Activated gamma-delta T cell (primary cell): ENCODE measurements around the gene MTCL1.

Source experiments
- DNase-seq: peaks from one replicate; lab custom pipeline; 2025; lab: John Stamatoyannopoulos, UW

Gene MTCL1

GRCh38 chr18:8713691-8714090, 8.3 kb downstream of the MTCL1 start:
- no peak for DNase-seq

DNA sequence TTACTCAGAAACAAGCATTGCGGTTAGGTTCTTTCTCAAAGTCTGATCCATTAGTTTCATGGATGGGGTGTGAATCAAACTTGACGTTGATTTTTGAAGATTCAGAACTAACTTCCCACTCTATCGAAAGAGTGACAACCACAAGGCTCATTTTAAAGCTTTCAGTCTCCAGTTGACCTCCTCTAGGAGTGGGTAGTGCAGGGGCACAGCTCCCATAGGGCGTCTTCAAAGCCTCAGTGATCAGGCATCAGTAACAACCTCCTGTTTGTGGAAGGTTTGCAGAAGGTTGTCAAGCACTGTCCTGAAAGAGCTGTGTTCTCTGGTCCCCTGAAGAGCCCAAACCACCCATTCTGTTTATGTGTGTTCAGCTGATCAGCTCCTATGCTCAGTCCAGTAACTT, 10.2 kb downstream of the MTCL1 start:
- DNase-seq: no peak

DNA sequence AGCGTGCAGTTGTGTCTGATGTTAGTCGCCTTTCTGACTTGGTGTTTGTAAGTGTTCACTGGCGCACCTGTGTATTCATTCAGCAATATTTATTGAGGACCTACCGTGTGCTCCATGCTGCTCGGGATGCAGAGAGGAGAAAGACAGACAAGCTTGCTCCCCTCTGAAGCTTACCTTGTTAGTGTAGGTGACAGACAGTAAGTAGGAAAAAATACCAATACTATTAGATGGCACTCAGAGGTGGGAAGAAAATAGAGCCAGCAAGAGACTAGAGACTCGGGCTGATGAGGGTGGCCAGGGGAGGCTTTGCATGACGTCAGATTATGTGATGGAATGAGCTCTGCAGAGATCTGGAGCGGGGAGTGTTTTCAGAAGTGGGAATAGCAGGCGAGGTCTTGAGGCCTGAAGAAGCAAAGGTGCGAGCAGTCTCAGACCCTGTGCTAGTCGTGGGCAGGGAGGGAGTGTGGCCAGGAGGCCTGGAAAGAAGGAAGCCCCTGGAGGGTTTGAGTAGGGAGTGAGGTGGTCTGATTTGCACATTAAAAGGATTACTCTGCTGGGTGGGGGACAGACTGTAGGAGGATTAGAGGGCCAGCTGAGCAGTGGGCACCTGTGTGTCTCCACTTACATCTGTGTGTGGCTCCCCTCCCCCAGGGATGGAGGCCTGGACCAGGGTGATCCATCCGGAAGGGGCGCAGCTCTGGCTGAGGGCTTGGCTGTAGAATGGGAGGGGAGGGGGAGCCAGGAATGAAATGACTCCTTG, 11.8 kb downstream of the MTCL1 start:
- no peak for DNase-seq

GRCh38 chr18:8718401-8718913, 13.1 kb downstream of the MTCL1 start:
- no peak for DNase-seq

GRCh38 chr18:8719192-8719591, 13.8 kb downstream of the MTCL1 start:
- no peak for DNase-seq

- no peak for DNase-seq
These were observed 14.8 kb downstream of the MTCL1 start for GRCh38 chr18:8720141-8720540.

DNA sequence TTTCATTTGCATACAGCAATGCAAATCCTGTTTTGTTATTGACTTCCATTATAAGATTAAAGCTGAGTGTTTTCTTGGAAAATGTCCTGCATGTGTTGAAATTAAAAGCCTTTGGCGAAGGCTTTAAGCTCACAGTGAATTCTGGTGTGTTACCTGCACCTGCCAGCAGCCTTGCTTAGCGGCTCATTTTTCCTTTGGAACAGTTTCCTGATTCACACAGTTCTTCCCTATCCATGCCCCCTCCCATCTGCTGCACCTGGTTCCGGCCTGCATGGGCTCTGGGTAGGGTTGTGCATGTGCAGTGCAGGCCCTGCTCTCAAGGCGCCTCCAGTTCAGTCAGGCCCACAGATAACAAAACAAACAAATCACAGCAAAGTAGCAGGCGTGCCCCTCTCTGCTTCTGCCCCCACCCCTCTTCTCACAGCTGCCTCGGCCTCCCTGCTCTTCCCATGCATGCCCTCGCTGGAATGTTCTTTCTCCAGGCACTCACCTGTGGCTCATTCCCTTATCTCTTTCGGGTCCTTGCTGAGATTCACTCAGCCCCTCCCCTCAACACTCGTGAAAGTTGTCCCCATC, 15.8 kb downstream of the MTCL1 start:
- DNase-seq: no peak

GRCh38 chr18:8721716-8722115, 16.4 kb downstream of the MTCL1 start:
- DNase-seq: no peak

- DNase-seq: no peak
These were observed 17.8 kb downstream of the MTCL1 start for GRCh38 chr18:8722946-8723820.

- no peak for DNase-seq
These were observed 19.1 kb downstream of the MTCL1 start for GRCh38 chr18:8724452-8724851.

DNA sequence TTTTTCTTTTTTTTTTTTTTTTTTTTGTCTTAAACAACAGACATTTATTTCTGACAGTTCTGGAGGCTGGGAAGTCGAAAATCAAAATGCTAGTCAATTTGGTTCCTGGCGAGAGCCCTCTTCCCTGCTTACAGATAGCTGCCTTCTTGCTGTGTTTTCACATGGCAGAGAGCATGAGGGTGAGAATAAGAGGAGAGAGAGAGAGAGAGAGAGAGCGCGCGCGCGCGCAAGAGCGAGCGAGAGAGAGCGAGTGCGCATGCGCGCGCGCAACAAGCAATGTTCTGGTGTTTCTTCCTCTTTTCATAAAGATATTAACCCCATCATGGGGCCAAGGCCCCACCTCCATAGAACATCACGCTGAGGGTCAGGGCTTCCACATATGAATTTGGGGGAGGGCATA, 20.9 kb downstream of the MTCL1 start:
- DNase-seq: no peak

GRCh38 chr18:8726963-8727705, 21.8 kb downstream of the MTCL1 start:
- DNase-seq: no peak

- no peak for DNase-seq
These were observed 24.9 kb downstream of the MTCL1 start for GRCh38 chr18:8730080-8730827.

DNA sequence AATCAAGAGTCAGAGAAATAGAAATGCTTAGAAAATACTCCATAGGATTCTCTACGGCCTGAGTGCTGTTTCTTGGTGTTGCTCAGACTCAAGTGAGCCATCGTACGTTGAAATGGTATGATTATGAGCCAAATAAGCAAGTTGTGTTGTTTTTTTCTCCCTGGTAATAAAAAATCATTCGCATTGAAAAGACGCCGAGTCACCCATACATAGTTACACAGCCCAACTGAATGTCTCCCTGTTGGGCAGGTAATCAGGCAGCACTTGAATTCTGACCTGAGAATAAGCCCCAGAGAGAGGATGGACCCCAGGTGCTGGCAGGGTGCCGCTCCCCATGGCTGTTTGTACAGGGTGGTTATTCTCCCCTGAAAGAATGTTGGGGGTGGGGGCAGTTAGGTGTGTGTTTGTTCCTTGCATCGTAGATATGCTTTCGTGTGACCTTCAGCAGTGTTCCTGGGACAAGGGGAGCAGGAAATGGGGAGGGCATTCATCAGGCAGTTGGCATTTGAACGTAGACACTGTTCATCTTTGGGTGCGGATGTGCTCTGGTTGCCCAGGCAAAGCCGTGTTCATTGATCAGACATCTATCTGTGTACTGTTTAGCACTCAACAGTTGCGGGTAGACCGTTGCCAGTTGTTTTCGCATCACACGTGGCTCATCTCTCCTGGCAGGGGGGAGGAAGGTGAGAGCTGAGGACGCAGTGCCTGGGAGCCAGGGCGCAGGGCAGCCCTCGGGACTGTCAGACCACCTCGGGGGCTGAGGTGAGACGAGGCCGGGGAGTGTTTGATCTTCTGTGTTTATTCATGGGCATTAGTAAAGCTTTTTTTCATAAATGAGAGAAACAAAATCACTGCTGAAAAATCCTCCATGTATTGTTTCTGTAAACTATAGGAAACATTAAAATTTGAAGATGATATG, 27.3 kb downstream of the MTCL1 start:
- DNase-seq: no peak

DNA sequence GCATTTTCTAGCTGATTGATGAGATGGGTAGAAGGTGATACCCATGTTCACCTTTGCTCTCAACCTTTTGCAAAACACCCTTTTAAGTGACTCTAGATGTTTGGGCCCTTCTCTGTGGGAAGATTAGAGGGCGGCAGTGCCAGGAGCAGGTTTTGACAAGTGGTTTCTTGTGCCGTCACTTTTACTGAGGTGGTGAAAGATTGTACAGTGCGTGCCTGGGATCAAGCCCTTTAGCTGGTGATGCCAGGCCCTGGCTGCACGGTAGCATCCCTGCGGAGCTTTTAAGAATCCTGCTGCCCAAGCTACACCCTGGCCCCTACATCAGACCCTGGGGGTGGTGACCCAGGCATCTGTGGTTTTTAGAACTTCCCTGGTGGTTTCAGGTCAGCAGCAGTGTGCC, 29.1 kb downstream of the MTCL1 start:
- no peak for DNase-seq

GRCh38 chr18:8735274-8735673, 29.9 kb downstream of the MTCL1 start:
- no peak for DNase-seq

- no peak for DNase-seq
These were observed 35.8 kb downstream of the MTCL1 start for GRCh38 chr18:8741117-8741516.

GRCh38 chr18:8741532-8741931, 36.2 kb downstream of the MTCL1 start:
- no peak for DNase-seq

- no peak for DNase-seq
These were observed 37.3 kb downstream of the MTCL1 start for GRCh38 chr18:8742387-8743361.
